ENCODE results near the gene IL11RA. TPM values are rescaled to one million over a fixed set of nuclear protein-coding genes. Genes with fewer than 3 reads are reported as not detected.

The IL11RA gene
- total and polyA plus RNA-seq, 9 of the 15 experiments (the other 6 are each of a cell fraction or from before 2014, with no cell fraction given): 0.11 to 5.8 (median 2.8) TPM

DNA sequence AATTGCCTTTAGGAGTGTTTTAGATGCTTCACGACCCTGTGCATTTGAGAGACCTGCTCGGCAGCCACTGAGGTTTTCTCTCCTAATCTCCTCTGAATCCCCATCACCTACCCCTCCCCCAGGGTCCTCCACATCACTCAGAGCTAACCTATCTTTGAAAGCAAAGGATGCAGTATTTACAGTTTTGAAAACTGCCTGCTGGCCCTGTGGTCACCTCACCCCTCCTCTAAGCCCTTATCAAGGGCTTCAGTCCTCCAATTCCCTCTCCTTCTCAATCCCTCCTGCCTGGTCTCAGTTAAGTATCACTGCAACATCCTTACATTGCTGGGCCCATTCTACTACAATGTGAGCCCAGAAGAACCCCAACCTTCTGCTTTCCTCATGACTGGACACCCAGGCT lies 44.7 kb upstream of the IL11RA start (continued):
- TF ChIP-seq THRB (CRISPR knock-in tag; conservative IDR thresholded peaks at IDR 0.05) (no peak), KDM1A (IDR thresholded peaks at IDR 0.05) (peak; percentile 9 to 33; a peak in 2 of 4 replicates)

- H3K4me2 ChIP-seq (ENCODE audit: insufficient read depth, low read length): peak overlapping the region; percentile 93
- no peak for FAIRE-seq
Observed at GRCh38 chr9:34610434-34611206, 41.4 kb upstream of the IL11RA start.

More at GRCh38 chr9:34610434-34611206, 41.4 kb upstream of the IL11RA start:
- CTCF ChIA-PET (ENCODE audit: low intra/inter-chr PET ratio): no interaction called here
- H3K27me3 ChIP-seq (ENCODE audit: control insufficient read depth in 2 of 2, insufficient read depth in 2 of 2, low read length in 2 of 2): no peaks in the 10 kb centered on the region
- no peaks in the 10 kb centered on the region; the same call in 1 of the 2 replicates for H4K20me1 ChIP-seq (replicated peaks; ENCODE audit: control insufficient read depth, insufficient read depth, low read length)
- 86% methylated on average over 13 of the region's 20 CpGs for WGBS (ENCODE audit: insufficient coverage, low coverage, missing lambda C conversion rate)
- no TSS peak for BruUV-seq (replicated peaks)
- H3K27ac ChIP-seq (ENCODE audit: extremely low read depth, low read depth, low read length): no peak overlapping the region
- ATAC-seq (no peak), DNase-seq (ENCODE audit: extremely low read depth in 1 of 4, low spot score in 3 of 4) (peak in 1 of 4 experiments; percentile 22)
- no peaks in the 10 kb centered on the region for H3K9me1 ChIP-seq (ENCODE audit: control insufficient read depth, insufficient read depth, low read length)
- H3K4me1 ChIP-seq (replicated peaks in 1 of 2; ENCODE audit: control insufficient read depth in 2 of 2, insufficient read depth in 2 of 2, low read length in 2 of 2): peaks cover 10 to 19% of the 10 kb centered on the region in 2 experiments; a peak in 4 of 5 replicates
- in situ Hi-C loops (cut with MboI) (no loop called here), intact Hi-C loops (cut with micrococcal nuclease) (loop anchor here (10.0 kb wide), 1 partner anchor 94 kb away; no protein-coding TSS in a partner anchor)
- POLR2A ChIA-PET: interaction anchor here (1.3 kb wide), 1 partner anchor 10 kb away, joined by 4 read pairs; the partner anchor contains the start of gene DCTN3
- H3K9ac ChIP-seq (ENCODE audit: insufficient read depth in 1 of 2, low read depth in 2 of 2, low read length in 2 of 2): peak overlapping the region; percentile 89 to 92
- peaks cover 17% of the 10 kb centered on the region for H3K79me2 ChIP-seq (ENCODE audit: control insufficient read depth, insufficient read depth, low read length)
- peaks cover 12% of the 10 kb centered on the region; the same call in 1 of the 3 replicates for H3K36me3 ChIP-seq (ENCODE audit: control insufficient read depth, insufficient read depth, low read length)
- no peaks in the 10 kb centered on the region for H3K9me3 ChIP-seq (replicated peaks; ENCODE audit: control insufficient read depth, insufficient read depth, low read depth, low read length)
- 0 out of 2 replicates have a peak, but pooled peaks have one; percentile 17 for TF ChIP-seq GABPB1 (CRISPR knock-in tag; IDR thresholded peaks at IDR 0.05)
- peak; percentile 57; the same call in 1 of the 2 replicates for TF ChIP-seq POLR2G (IDR thresholded peaks at IDR 0.05; ENCODE audit: low read depth, low read length)
- peak in 1 of 2 experiments; percentile 88; a peak in 2 of 4 replicates for TF ChIP-seq SRF (CRISPR knock-in tag; IDR thresholded peaks at IDR 0.05)
- TF ChIP-seq, protein P1, sequence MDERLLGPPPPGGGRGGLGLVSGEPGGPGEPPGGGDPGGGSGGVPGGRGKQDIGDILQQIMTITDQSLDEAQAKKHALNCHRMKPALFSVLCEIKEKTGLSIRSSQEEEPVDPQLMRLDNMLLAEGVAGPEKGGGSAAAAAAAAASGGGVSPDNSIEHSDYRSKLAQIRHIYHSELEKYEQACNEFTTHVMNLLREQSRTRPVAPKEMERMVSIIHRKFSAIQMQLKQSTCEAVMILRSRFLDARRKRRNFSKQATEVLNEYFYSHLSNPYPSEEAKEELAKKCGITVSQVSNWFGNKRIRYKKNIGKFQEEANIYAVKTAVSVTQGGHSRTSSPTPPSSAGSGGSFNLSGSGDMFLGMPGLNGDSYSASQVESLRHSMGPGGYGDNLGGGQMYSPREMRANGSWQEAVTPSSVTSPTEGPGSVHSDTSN (CRISPR knock-in tag; IDR thresholded peaks at IDR 0.05; ENCODE audit: low read depth): no peak
- TF ChIP-seq, protein P1 (tag; conservative IDR thresholded peaks at IDR 0.05; ENCODE audit: low read depth): 0 out of 2 replicates have a peak, but pooled peaks have one; percentile 20
- no peak for TF ChIP-seq PML (IDR thresholded peaks at IDR 0.05; ENCODE audit: low read length)
- peak; percentile 26 for TF ChIP-seq MEIS2 (IDR thresholded peaks at IDR 0.05; ENCODE audit: partially characterized antibody)
- TF ChIP-seq FOS (IDR thresholded peaks at IDR 0.05; ENCODE audit: extremely low read depth, insufficient read length): no peak
- TF ChIP-seq ZNF277 (CRISPR knock-in tag; IDR thresholded peaks at IDR 0.05; ENCODE audit: borderline replicate concordance): no peak
- peak; percentile 57; the same call in 1 of the 2 replicates for TF ChIP-seq RBFOX2 (IDR thresholded peaks at IDR 0.05; ENCODE audit: low read depth, low read length)
- TF ChIP-seq MAX (CRISPR knock-in tag; IDR thresholded peaks at IDR 0.05): 0 out of 2 replicates have a peak, but pooled peaks have one; percentile 19
- no peak overlapping the region for H2AFZ ChIP-seq (ENCODE audit: low read depth, low read length)
- peak overlapping the region; percentile 60; the same call in 1 of the 2 replicates for H3K4me3 ChIP-seq
